MCF 10A (cell line): ENCODE data around the gene KCNJ4. TPM values are rescaled to one million over a fixed set of nuclear protein-coding genes. Genes with fewer than 3 reads are reported as not detected.

ENCODE experiments used
- BruUV-seq: library from RNA; stranded (reverse); fragments of 400-500 nt; replicated peaks from 2 replicates; lab custom pipeline; 2021; lab: Mats Ljungman, UMichigan
- CTCF ChIA-PET: fragments of 300-600 bp; sonication (Branson Sonifier 250); formaldehyde crosslinking; extraction: SDS; loops from one replicate; lab custom pipeline; 2021; ENCODE audit warnings: antibody characterized with exemption, inconsistent platforms; lab: Yijun Ruan, JAX
- POLR2A ChIA-PET: fragments of 300-600, 350-650 bp; sonication (Branson Sonifier 250); formaldehyde crosslinking; extraction: SDS; loops from one replicate; lab custom pipeline; 2020; ENCODE audit warnings: antibody characterized with exemption, inconsistent platforms; lab: Yijun Ruan, JAX
- DNase-seq: peaks from one replicate; pipeline ENCODE4 v3.0.0-alpha.2; 2018; ENCODE audit not compliant: unreplicated experiment
- H3K27ac Mint-ChIP-seq: one replicate; pipeline ENCODE4 v1.8.0; 2022; ENCODE audit warnings: mild to moderate bottlenecking, low read depth, mixed read lengths; ENCODE audit not compliant: unreplicated experiment
- H3K27me3 Mint-ChIP-seq: one replicate; pipeline ENCODE4 v1.8.0; 2022; ENCODE audit warnings: mixed read lengths; ENCODE audit not compliant: insufficient read depth, unreplicated experiment
- H3K36me3 Mint-ChIP-seq: one replicate; pipeline ENCODE4 v1.8.0; 2022; ENCODE audit warnings: mild to moderate bottlenecking, moderate library complexity, mixed read lengths; ENCODE audit not compliant: insufficient read depth, unreplicated experiment
- H3K4me1 Mint-ChIP-seq: one replicate; pipeline ENCODE4 v1.8.0; 2022; ENCODE audit warnings: mixed read lengths; ENCODE audit not compliant: insufficient read depth, unreplicated experiment
- H3K4me3 Mint-ChIP-seq: one replicate; pipeline ENCODE4 v1.8.0; 2022; ENCODE audit warnings: mild to moderate bottlenecking, moderate library complexity, mixed read lengths; ENCODE audit not compliant: unreplicated experiment
- H3K9me3 Mint-ChIP-seq: one replicate; pipeline ENCODE4 v1.8.0; 2022; ENCODE audit warnings: mixed read lengths; ENCODE audit not compliant: unreplicated experiment
- intact Hi-C: fragments of 100-400 bp; cut with micrococcal nuclease; formaldehyde crosslinking; loops from 2 replicates; pipeline ENCODE4 v1.14.1; 2022
- total RNA-seq: library from RNA; stranded (reverse); gene quantifications from 2 replicates; pipeline ENCODE4 v1.2.3, GENCODE V29; 2022
- TF ChIP-seq, protein P1 (sequence below): fragments of 200-600 bp; IDR thresholded peaks from one replicate; pipeline ENCODE4 v1.8.0; 2022; ENCODE audit warnings: antibody characterized with exemption, mild to moderate bottlenecking; ENCODE audit not compliant: unreplicated experiment

Gene KCNJ4
- total RNA-seq, 1 experiment from 2014 or later = not detected

DNA sequence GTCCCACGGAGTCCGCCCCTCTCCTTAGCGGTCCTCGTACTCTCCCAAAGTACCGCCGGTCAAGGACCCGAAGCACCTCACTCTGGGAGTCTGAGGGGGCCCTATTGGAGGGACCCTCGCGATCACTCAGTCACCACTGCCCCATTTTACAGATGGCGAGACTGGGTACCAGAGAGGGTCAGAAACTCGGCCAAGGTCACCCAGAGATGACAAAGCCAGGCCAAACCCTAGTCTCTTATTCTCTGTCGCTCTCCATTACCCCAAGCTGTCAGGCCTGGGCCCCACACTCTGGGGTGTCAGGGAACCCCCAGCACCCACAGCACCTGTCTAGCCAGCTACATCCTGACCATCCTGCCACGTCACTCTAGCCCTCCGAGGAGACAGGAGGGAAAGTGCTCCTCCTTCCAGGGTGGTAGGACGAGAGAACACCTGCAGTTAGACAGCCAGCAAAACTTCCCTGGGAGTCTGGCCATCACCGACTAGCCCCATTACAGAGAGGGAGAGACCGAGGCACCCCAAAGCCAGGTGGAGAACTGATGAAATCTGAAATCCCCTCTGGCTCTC lies 1.4 kb upstream of the KCNJ4 start:
- no TSS peak for BruUV-seq
- no peak for DNase-seq
- Mint-ChIP-seq H3K27ac (no peak overlapping the region), H3K27me3 (peaks cover 58% of the 10 kb centered on the region), H3K4me3 (peak overlapping the region; percentile 56), H3K36me3 (no peaks in the 10 kb centered on the region), H3K4me1 (peaks cover 6% of the 10 kb centered on the region), H3K9me3 (no peaks in the 10 kb centered on the region)
- ChIA-PET POLR2A (interaction anchor here (0.7 kb wide), 1 partner anchor 381 kb away, joined by 4 read pairs; no protein-coding TSS in a partner anchor), CTCF (no interaction called here)
- TF ChIP-seq, protein P1, sequence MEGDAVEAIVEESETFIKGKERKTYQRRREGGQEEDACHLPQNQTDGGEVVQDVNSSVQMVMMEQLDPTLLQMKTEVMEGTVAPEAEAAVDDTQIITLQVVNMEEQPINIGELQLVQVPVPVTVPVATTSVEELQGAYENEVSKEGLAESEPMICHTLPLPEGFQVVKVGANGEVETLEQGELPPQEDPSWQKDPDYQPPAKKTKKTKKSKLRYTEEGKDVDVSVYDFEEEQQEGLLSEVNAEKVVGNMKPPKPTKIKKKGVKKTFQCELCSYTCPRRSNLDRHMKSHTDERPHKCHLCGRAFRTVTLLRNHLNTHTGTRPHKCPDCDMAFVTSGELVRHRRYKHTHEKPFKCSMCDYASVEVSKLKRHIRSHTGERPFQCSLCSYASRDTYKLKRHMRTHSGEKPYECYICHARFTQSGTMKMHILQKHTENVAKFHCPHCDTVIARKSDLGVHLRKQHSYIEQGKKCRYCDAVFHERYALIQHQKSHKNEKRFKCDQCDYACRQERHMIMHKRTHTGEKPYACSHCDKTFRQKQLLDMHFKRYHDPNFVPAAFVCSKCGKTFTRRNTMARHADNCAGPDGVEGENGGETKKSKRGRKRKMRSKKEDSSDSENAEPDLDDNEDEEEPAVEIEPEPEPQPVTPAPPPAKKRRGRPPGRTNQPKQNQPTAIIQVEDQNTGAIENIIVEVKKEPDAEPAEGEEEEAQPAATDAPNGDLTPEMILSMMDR = no peak
- intact Hi-C loops = no loop called here

- peaks cover 54% of the 10 kb centered on the region for H3K27me3 Mint-ChIP-seq
- DNase-seq = no peak
- no TSS peak for BruUV-seq
- intact Hi-C loops = no loop called here
- CTCF ChIA-PET = no interaction called here
- POLR2A ChIA-PET = interaction anchor here (0.7 kb wide), 1 partner anchor 381 kb away, joined by 4 read pairs; no protein-coding TSS in a partner anchor
- no peak overlapping the region for H3K27ac Mint-ChIP-seq
- no peaks in the 10 kb centered on the region for H3K36me3 Mint-ChIP-seq
- TF ChIP-seq, protein P1 = no peak
- peak overlapping the region; percentile 56 for H3K4me3 Mint-ChIP-seq
- H3K9me3 Mint-ChIP-seq = no peaks in the 10 kb centered on the region
- H3K4me1 Mint-ChIP-seq = peaks cover 7% of the 10 kb centered on the region
Observed at GRCh38 chr22:38455530-38456271, 702 bp upstream of the KCNJ4 start.

- no peak overlapping the region for H3K4me3 Mint-ChIP-seq
- TF ChIP-seq, protein P1 = no peak
- DNase-seq = no peak
- H3K4me1 Mint-ChIP-seq = peaks cover 12% of the 10 kb centered on the region
- H3K9me3 Mint-ChIP-seq = no peaks in the 10 kb centered on the region
- ChIA-PET CTCF (no interaction called here), POLR2A (no interaction called here)
- intact Hi-C loops = no loop called here
- BruUV-seq = no TSS peak
- no peak overlapping the region for H3K27ac Mint-ChIP-seq
- H3K27me3 Mint-ChIP-seq = peaks cover 57% of the 10 kb centered on the region
- no peaks in the 10 kb centered on the region for H3K36me3 Mint-ChIP-seq
Observed at GRCh38 chr22:38454353-38455075, 485 bp downstream of the KCNJ4 start.

GRCh38 chr22:38453996-38454352 lies 1.0 kb downstream of the KCNJ4 start:
- no TSS peak for BruUV-seq
- intact Hi-C loops = no loop called here
- H3K36me3 Mint-ChIP-seq = no peaks in the 10 kb centered on the region
- POLR2A ChIA-PET = no interaction called here
- CTCF ChIA-PET = interaction anchor here (1.6 kb wide), 1 partner anchor 15 kb away, joined by 3 read pairs; no protein-coding TSS in a partner anchor
- H3K4me3 Mint-ChIP-seq = no peak overlapping the region
- H3K27ac Mint-ChIP-seq = no peak overlapping the region
- TF ChIP-seq, protein P1 = no peak
- DNase-seq = no peak
- H3K4me1 Mint-ChIP-seq = peaks cover 12% of the 10 kb centered on the region
- H3K9me3 Mint-ChIP-seq = no peaks in the 10 kb centered on the region
- H3K27me3 Mint-ChIP-seq = peaks cover 52% of the 10 kb centered on the region
